IMR-90 (cell line): Measurements from ENCODE around the gene SYVN1. TPM values are rescaled to one million over a fixed set of nuclear protein-coding genes. Genes with fewer than 3 reads are reported as not detected.
"Not testable (repeated sequence)": the region's sequence is repeated elsewhere in the genome, so short reads cannot be mapped to it uniquely, and the experiment has no call there.

Source experiments
- ATAC-seq: fragments of 200-7000 bp; cut with Tn5 transposase; 2 replicates; pipeline ENCODE4 v1.9.1; 2020; ENCODE audit warnings: low read depth, mild to moderate bottlenecking, moderate library complexity
- BruUV-seq: library from RNA; stranded (reverse); fragments of 400-500 nt; replicated peaks from 2 replicates; lab custom pipeline; 2021; lab: Mats Ljungman, UMichigan
- CTCF ChIA-PET: fragments of 300-600 bp; formaldehyde crosslinking; extraction: SDS; loops from one replicate; lab custom pipeline; 2021; ENCODE audit warnings: antibody characterized with exemption; lab: Yijun Ruan, JAX
- POLR2A ChIA-PET: fragments of 300-600 bp; sonication (Branson Sonifier 250); formaldehyde crosslinking; loops from one replicate; lab custom pipeline; 2022; ENCODE audit warnings: antibody characterized with exemption; ENCODE audit not compliant: unreplicated experiment; lab: Charles Lee
- DNase-seq: peaks from one replicate; pipeline ENCODE4 v3.0.0; 2013
- H2AFZ ChIP-seq: replicated peaks from 2 replicates; pipeline ENCODE3; 2013; ENCODE audit warnings: low read length, mild to moderate bottlenecking; ENCODE audit not compliant: poor library complexity
- H2AK5ac ChIP-seq: 2 replicates; pipeline ENCODE4 v1.6.1; 2013; ENCODE audit warnings: low read depth, low read length, inconsistent platforms
- H2AK9ac ChIP-seq: replicated peaks from 2 replicates; pipeline ENCODE3; 2013; ENCODE audit warnings: mild to moderate bottlenecking, low read depth, low read length, moderate library complexity; ENCODE audit not compliant: poor library complexity
- H2BK120ac ChIP-seq: 2 replicates; pipeline ENCODE4 v1.6.1; 2013; ENCODE audit warnings: low read depth, low read length, inconsistent platforms
- H2BK15ac ChIP-seq: 3 replicates; pipeline ENCODE4 v1.6.1; 2013; ENCODE audit warnings: low read depth, low read length, inconsistent platforms
- H2BK20ac ChIP-seq: 2 replicates; pipeline ENCODE4 v1.6.1; 2013; ENCODE audit warnings: low read depth, mild to moderate bottlenecking, inconsistent platforms, low read length, moderate library complexity
- H2BK5ac ChIP-seq: 2 replicates; pipeline ENCODE4 v1.6.1; 2013; ENCODE audit warnings: mild to moderate bottlenecking, low read depth, low read length, inconsistent platforms; ENCODE audit not compliant: poor library complexity, severe bottlenecking
- H3K14ac ChIP-seq: replicated peaks from 2 replicates; pipeline ENCODE4 v1.6.1; 2013; ENCODE audit warnings: low read depth, low read length, inconsistent platforms
- H3K18ac ChIP-seq: 2 replicates; pipeline ENCODE4 v1.6.1; 2013; ENCODE audit warnings: low read depth, low read length, control low read depth
- H3K23ac ChIP-seq: 2 replicates; pipeline ENCODE4 v1.6.1; 2013; ENCODE audit warnings: low read depth, low read length, inconsistent platforms
- H3K27ac ChIP-seq: 2 replicates; pipeline ENCODE4 v1.5.1; 2013; ENCODE audit warnings: mild to moderate bottlenecking, control low read depth, low read length; ENCODE audit not compliant: insufficient read depth
- H3K27me3 ChIP-seq: 2 replicates; pipeline ENCODE4 v1.6.1; 2013; ENCODE audit warnings: low read length; ENCODE audit not compliant: control insufficient read depth, insufficient read depth
- H3K36me3 ChIP-seq: 2 replicates; pipeline ENCODE4 v1.6.1; 2013; ENCODE audit warnings: low read length, mixed read lengths; ENCODE audit not compliant: control insufficient read depth, insufficient read depth
- H3K4ac ChIP-seq: 2 replicates; pipeline ENCODE4 v1.6.1; 2013; ENCODE audit warnings: low read depth, low read length, inconsistent platforms
- H3K4me1 ChIP-seq: 2 replicates; pipeline ENCODE4 v1.6.1; 2013; ENCODE audit warnings: low read length, mixed read lengths; ENCODE audit not compliant: control insufficient read depth, insufficient read depth
- H3K4me2 ChIP-seq: 2 replicates; pipeline ENCODE4 v1.6.1; 2013; ENCODE audit warnings: low read depth, mild to moderate bottlenecking, control low read depth, low read length, moderate library complexity
- H3K4me3 ChIP-seq: 2 replicates; pipeline ENCODE4 v1.5.1; 2013; ENCODE audit warnings: low read depth, mild to moderate bottlenecking, control low read depth, low read length, moderate library complexity; ENCODE audit not compliant: insufficient read depth
- H3K56ac ChIP-seq: 2 replicates; pipeline ENCODE4 v1.6.1; 2013; ENCODE audit warnings: low read length, inconsistent platforms; ENCODE audit not compliant: insufficient read depth; ENCODE audit errors: extremely low read depth
- H3K79me1 ChIP-seq, 2 experiments: 2 replicates each; pipeline ENCODE4 v1.6.1; 2013; ENCODE audit warnings: low read length in 2 of 2, inconsistent platforms in 1 of 2, low read depth in 1 of 2
- H3K9ac ChIP-seq: 2 replicates; pipeline ENCODE4 v1.6.1; 2013; ENCODE audit warnings: low read depth, low read length, control low read depth
- H3K9me1 ChIP-seq: 2 replicates; pipeline ENCODE4 v1.6.1; 2013; ENCODE audit warnings: low read length, inconsistent platforms; ENCODE audit not compliant: insufficient read depth
- H3K9me3 ChIP-seq: 2 replicates; pipeline ENCODE4 v1.6.1; 2013; ENCODE audit warnings: low read length; ENCODE audit not compliant: control insufficient read depth, insufficient read depth
- H4K20me1 ChIP-seq: 2 replicates; pipeline ENCODE4 v1.6.1; 2013; ENCODE audit warnings: low read length, inconsistent platforms; ENCODE audit not compliant: insufficient read depth
- H4K5ac ChIP-seq: 2 replicates; pipeline ENCODE4 v1.6.1; 2013; ENCODE audit warnings: mild to moderate bottlenecking, low read depth, low read length, control low read depth
- H4K8ac ChIP-seq, 2 experiments: 2 replicates each; pipeline ENCODE4 v1.6.1; 2013; ENCODE audit warnings: low read depth in 2 of 2, low read length in 2 of 2, control low read depth in 1 of 2, inconsistent platforms in 1 of 2
- H4K91ac ChIP-seq: 2 replicates; pipeline ENCODE4 v1.6.1; 2013; ENCODE audit warnings: low read depth, low read length, inconsistent platforms; ENCODE audit not compliant: insufficient read depth
- CEBPB ChIP-seq: IDR thresholded peaks from 2 replicates; pipeline ENCODE4 v1.6.1; 2012; ENCODE audit warnings: low read depth, low read length, improper control_type of control experiment
- WGBS, 2 experiments: methylation state at CpG; one replicate each; pipeline versions ENCODE4 v1.1.5 to v1.1.7; 2013; ENCODE audit warnings: missing lambda C conversion rate in 2 of 2; ENCODE audit not compliant: insufficient read length in 1 of 2; ENCODE audit errors: extremely low coverage in 2 of 2; 5-methylcytosine and 5-hydroxymethylcytosine counted together
- dilution Hi-C: fragments of 300-500 bp; cut with HindIII; formaldehyde crosslinking; loops from one replicate; pipeline ENCODE4 v1.14.3; 2018; ENCODE audit warnings: low sequenced_read_pairs; ENCODE audit not compliant: unreplicated experiment
- in situ Hi-C: fragments of 300-500 bp; cut with MboI; formaldehyde crosslinking; loops from 3 replicates; pipeline ENCODE4 v1.14.3; 2019; ENCODE audit warnings: low sequenced_read_pairs, inconsistent platforms, mixed read lengths
- intact Hi-C: fragments of 100-400 bp; cut with micrococcal nuclease; formaldehyde crosslinking; loops from 2 replicates; pipeline ENCODE4 v1.10.0; 2022
- polyA plus RNA-seq, 3 experiments: library from polyadenylated mRNA; depleted of rRNA; stranded (reverse); fragments of >200 nt; gene quantifications; 2 replicates each; pipeline ENCODE4 v1.2.3, GENCODE V29; 2012; ENCODE audit warnings: low replicate concordance in 1 of 3
- total RNA-seq: library from RNA; depleted of rRNA; stranded (reverse); fragments of >200 nt; gene quantifications from 2 replicates; pipeline ENCODE4 v1.2.3, GENCODE V29; 2012

The SYVN1 gene
- total and polyA plus RNA-seq, 2 of the 4 experiments (the other 2 are of a cell fraction): 9.5 to 52.9 TPM

DNA sequence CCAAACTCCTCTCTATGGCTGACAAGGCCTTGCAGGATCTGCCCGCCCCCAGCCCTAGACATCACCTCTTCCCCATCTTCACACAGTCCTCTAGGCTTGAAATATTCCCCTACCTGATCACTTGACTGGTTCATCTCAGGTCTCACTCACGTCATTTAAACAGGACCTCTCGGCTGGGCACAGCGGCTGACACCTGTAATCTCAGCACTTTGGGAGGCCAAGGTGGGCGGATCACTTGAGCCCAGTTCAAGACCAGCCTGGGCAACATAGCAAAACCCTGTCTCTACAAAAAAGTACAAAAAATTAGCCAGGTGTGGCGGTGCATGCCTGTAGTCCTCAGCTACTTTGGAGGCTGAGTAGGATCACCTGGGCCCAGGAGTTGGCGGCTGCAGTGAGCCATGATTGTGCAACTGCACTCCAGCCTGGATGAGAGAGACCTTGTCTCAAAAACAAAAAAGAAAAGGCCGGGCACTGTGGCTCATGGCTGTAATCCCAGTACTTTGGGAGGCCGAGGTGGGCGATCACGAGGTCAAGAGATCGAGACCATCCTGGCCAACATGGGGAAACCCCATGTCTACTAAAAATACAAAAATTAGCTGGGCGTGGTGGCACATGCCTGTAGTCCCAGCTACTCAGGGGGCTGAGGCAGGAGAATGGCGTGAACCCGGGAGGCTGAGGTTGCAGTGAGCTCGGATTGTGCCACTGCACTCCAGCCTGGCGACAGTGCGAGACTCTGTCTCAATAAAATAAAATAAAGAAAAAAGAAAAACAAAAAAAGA, 15.2 kb downstream of the SYVN1 start:
- intact Hi-C loops: not testable (repeated sequence)

More for the DNA sequence above, 15.2 kb downstream of the SYVN1 start:
- H4K91ac ChIP-seq, H2AK5ac ChIP-seq, H2BK20ac ChIP-seq, BruUV-seq, H3K4me2 ChIP-seq, H3K23ac ChIP-seq, H3K4ac ChIP-seq, in situ Hi-C loops, H3K9me1 ChIP-seq, H2AFZ ChIP-seq, H4K8ac ChIP-seq, H3K27me3 ChIP-seq, H3K4me3 ChIP-seq, ATAC-seq, H2AK9ac ChIP-seq, H3K9ac ChIP-seq, H4K5ac ChIP-seq, H2BK5ac ChIP-seq, POLR2A ChIA-PET, H3K27ac ChIP-seq, H2BK15ac ChIP-seq, H4K20me1 ChIP-seq, DNase-seq, H3K18ac ChIP-seq, H3K14ac ChIP-seq, dilution Hi-C loops, H3K56ac ChIP-seq, H3K9me3 ChIP-seq, H3K4me1 ChIP-seq, CTCF ChIA-PET, H2BK120ac ChIP-seq: not testable (repeated sequence)
- 92% methylated on average over 10 of the region's 18 CpGs; no CpG with 5 or more reads in 1 of the 2 experiments for WGBS, 2 experiments
- Histone ChIP-seq H3K79me1 (peaks cover 24 to 66% of the 10 kb centered on the region in 2 experiments), H3K36me3 (peaks cover 19% of the 10 kb centered on the region)
- TF ChIP-seq CEBPB: 0 out of 2 replicates have a peak, but pooled peaks have one; percentile 21
